ENCODE data around the gene CTNNA2. TPM values are rescaled to one million over a fixed set of nuclear protein-coding genes. Genes with fewer than 3 reads are reported as not detected.

CTNNA2 gene
- total RNA-seq, 1 experiment from 2014 or later = 5.5 TPM

DNA sequence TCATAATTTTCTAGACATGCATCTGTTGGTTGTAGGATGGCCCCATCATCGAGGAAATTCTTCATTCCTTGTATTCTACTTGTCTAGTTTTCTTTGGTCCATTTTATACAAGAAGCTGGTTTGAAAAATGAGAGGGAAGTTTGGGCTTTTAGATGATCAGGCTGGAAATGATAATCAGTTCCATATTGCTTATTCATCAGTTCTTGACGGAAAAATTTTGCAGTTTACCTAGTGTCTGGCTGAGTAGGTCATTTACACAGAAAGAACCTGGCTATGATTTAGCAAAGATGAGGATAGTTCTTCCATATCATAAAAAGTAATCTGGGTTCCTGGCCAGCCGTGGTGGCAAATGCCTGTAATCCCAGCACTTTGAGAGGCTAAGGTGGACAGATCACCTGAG lies 416.8 kb downstream of the CTNNA2 start:
- no peak overlapping the region for H3K18ac ChIP-seq (ENCODE audit: insufficient read length, low read depth, low read length)
- no peak overlapping the region for H2AK5ac ChIP-seq (ENCODE audit: insufficient read length, low read length)
- WGBS (ENCODE audit: extremely low coverage, insufficient read length, low lambda C conversion rate) = no CpG with 5 or more reads among the region's 3 CpGs
- H3K79me2 ChIP-seq (ENCODE audit: insufficient read depth, low read length) = no peaks in the 10 kb centered on the region
- H3K4me3 Mint-ChIP-seq = no peak overlapping the region
- H2BK120ac ChIP-seq (ENCODE audit: low read depth, low read length, poor library complexity, severe bottlenecking) = no peak overlapping the region
- no peak overlapping the region for H4K5ac ChIP-seq (ENCODE audit: insufficient read length, low read depth, low read length)
- no peaks in the 10 kb centered on the region for H3K27me3 Mint-ChIP-seq (ENCODE audit: low read depth)
- no peak overlapping the region for H2AFZ ChIP-seq (ENCODE audit: low read length)
- no peak for DNase-seq
- TF ChIP-seq, protein P1, sequence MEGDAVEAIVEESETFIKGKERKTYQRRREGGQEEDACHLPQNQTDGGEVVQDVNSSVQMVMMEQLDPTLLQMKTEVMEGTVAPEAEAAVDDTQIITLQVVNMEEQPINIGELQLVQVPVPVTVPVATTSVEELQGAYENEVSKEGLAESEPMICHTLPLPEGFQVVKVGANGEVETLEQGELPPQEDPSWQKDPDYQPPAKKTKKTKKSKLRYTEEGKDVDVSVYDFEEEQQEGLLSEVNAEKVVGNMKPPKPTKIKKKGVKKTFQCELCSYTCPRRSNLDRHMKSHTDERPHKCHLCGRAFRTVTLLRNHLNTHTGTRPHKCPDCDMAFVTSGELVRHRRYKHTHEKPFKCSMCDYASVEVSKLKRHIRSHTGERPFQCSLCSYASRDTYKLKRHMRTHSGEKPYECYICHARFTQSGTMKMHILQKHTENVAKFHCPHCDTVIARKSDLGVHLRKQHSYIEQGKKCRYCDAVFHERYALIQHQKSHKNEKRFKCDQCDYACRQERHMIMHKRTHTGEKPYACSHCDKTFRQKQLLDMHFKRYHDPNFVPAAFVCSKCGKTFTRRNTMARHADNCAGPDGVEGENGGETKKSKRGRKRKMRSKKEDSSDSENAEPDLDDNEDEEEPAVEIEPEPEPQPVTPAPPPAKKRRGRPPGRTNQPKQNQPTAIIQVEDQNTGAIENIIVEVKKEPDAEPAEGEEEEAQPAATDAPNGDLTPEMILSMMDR (conservative IDR thresholded peaks at IDR 0.05) = no peak
- no peaks in the 10 kb centered on the region for H4K20me1 ChIP-seq (ENCODE audit: control insufficient read depth, insufficient read depth, insufficient read length)
- H3K27me3 ChIP-seq (ENCODE audit: insufficient read depth, low read length) = no peaks in the 10 kb centered on the region
- no peak overlapping the region for H4K8ac ChIP-seq (replicated peaks; ENCODE audit: insufficient read length, low read depth, low read length)
- H2BK5ac ChIP-seq (ENCODE audit: insufficient read length, low read length) = no peak overlapping the region
- H3K4me2 ChIP-seq (ENCODE audit: insufficient read depth, insufficient read length, low read length) = no peak overlapping the region
- no peak overlapping the region for H3K23ac ChIP-seq (ENCODE audit: insufficient read length, low read depth, low read length)
- H4K91ac ChIP-seq (ENCODE audit: insufficient read length, low read depth, low read length) = no peak overlapping the region
- H3K27ac Mint-ChIP-seq = no peak overlapping the region
- no peaks in the 10 kb centered on the region for H3K9me3 ChIP-seq (ENCODE audit: control insufficient read depth, low read depth, low read length)
- H3K4ac ChIP-seq (ENCODE audit: low read depth, low read length) = no peak overlapping the region
- no peak overlapping the region for H3T11ph ChIP-seq (ENCODE audit: low read length)
- H3K23me2 ChIP-seq (ENCODE audit: insufficient read length, low read depth, low read length, poor library complexity, severe bottlenecking) = no peaks in the 10 kb centered on the region
- no peak overlapping the region for H2BK12ac ChIP-seq (ENCODE audit: insufficient read length, low read depth, low read length)
- no peaks in the 10 kb centered on the region for H3K36me3 Mint-ChIP-seq (ENCODE audit: insufficient read depth in 1 of 3, low read depth in 3 of 3)
- no peaks in the 10 kb centered on the region for H3K9me3 Mint-ChIP-seq
- H3K56ac ChIP-seq (ENCODE audit: insufficient read length, low read depth, low read length) = no peak overlapping the region
- no peak overlapping the region for H3K14ac ChIP-seq (ENCODE audit: insufficient read depth, low read length)
- no peak overlapping the region for H2BK20ac ChIP-seq (ENCODE audit: low read depth, low read length, poor library complexity, severe bottlenecking)
- H2BK15ac ChIP-seq (ENCODE audit: low read depth, low read length) = no peak overlapping the region
- H3K9ac ChIP-seq (ENCODE audit: extremely low read depth, insufficient read length, low read length) = no peak overlapping the region
- no peak overlapping the region for H3K27ac ChIP-seq (ENCODE audit: insufficient read length, low read depth, low read length)
- H3K4me1 Mint-ChIP-seq = no peaks in the 10 kb centered on the region
- no peaks in the 10 kb centered on the region for H3K79me1 ChIP-seq (ENCODE audit: insufficient read depth, low read depth, low read length, poor library complexity, severe bottlenecking)
- H3K4me1 ChIP-seq (ENCODE audit: insufficient read depth, low read length) = no peaks in the 10 kb centered on the region

Measured in H9 (cell line).